ENCODE data around the gene COG5.

COG5 gene

GRCh38 chr7:107526672-107527071 is 37.0 kb downstream of the COG5 start:
- FAIRE-seq (no peak), DNase-seq (ENCODE audit: insufficient read length, low spot score) (no peak)

DNA sequence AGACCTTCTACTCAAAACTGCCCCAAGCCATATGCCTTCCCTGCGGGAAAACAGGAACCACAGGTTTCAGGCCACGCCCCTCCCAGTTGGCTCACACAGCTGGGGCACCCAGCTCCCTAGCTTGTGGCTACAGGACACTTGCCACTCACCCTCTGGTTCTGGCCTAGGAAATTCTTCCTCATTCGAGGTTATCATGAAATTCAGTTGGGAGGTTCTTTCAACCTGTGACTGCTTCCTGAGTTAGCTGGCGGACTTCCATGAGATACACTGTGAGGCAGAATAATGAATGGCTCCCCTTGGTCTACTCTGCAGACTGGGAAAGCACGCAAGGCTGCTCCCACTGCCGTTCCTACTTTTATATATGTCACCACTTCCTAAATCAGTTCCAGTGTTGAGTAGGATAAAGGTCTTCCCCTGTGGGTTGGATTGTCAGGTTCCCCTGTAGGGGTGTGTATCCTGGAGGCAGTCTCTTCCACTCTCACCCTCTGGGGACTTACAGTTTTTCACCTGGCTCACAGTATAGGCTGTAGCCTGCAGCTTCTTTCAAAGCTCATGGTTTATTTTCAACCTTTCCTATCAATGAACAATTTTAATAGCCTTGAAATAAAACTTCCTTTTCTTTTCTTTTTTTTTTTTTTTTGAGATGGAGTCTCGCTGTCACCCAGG is 56.9 kb downstream of the COG5 start:
- DNase-seq (ENCODE audit: insufficient read length, low spot score) (no peak), FAIRE-seq (no peak)

GRCh38 chr7:107505997-107506673 is 57.6 kb downstream of the COG5 start:
- DNase-seq (ENCODE audit: insufficient read length, low spot score), result no peak
- no peak for FAIRE-seq

GRCh38 chr7:107505362-107505761 is 58.4 kb downstream of the COG5 start:
- DNase-seq (ENCODE audit: insufficient read length, low spot score), result no peak
- FAIRE-seq, result no peak

DNA sequence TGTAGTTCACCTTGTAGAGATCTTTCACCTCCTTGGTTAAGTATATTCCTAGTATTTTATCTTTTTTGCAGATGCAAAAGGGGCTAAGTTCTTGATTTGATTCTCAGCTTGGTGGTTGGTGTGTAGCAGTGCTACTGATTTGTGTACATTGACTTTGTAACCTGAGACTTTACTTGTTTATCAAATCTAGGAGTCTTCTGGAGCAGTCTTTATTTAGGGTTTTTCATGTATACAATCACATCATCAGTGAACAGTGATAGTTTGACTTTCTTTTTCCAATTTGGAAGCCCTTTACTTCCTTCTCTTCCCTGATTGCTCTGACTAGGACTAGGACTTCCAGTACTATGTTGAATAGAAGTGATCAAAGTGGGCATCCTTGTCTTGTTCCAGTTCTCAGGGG is 60.0 kb downstream of the COG5 start:
- DNase-seq (ENCODE audit: insufficient read length, low spot score) (no peak), FAIRE-seq (no peak)

GRCh38 chr7:107502797-107503196 is 60.9 kb downstream of the COG5 start:
- no peak for DNase-seq (ENCODE audit: insufficient read length, low spot score)
- no peak for FAIRE-seq

DNA sequence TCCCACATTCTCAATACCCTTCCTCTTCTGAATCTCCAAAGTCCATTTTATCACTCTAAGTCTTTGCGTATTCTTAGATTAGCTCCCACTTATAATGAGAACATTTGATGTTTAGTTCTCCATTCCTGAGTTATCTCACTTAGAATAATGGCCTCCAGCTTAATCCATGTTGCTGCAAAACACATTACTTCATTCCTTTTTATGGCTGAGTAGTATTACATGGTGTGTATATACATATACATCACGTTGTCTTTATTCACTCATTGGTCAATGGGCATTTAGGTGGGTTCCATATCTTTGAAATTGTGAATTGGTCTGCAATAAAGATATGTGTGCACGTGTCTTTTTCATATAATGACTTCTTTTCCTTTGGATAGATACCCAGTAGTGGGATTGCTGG is 61.6 kb downstream of the COG5 start:
- FAIRE-seq, result no peak

DNA sequence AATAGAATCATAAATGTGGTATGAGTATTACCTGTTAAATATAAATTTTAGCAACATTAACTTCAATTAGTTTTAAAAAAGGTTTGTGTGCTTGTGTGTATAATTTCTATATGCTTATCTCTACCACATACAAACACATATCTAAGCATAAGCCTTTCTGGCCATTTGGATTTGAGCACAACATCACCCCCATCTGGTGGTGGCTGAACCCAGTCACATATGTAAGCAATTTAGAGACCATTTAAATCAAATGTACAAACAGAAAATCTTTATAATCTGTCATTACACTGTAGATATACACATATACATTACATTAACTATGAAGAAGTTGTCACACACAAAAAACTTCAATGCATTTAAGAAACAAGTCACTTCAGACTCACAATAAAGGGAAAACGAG is 62.1 kb downstream of the COG5 start:
- FAIRE-seq (no peak), DNase-seq (ENCODE audit: insufficient read length, low spot score) (peak; percentile 5)

More for the DNA sequence above, 61.6 kb downstream of the COG5 start:
- DNase-seq (ENCODE audit: insufficient read length, low spot score), result no peak

DNA sequence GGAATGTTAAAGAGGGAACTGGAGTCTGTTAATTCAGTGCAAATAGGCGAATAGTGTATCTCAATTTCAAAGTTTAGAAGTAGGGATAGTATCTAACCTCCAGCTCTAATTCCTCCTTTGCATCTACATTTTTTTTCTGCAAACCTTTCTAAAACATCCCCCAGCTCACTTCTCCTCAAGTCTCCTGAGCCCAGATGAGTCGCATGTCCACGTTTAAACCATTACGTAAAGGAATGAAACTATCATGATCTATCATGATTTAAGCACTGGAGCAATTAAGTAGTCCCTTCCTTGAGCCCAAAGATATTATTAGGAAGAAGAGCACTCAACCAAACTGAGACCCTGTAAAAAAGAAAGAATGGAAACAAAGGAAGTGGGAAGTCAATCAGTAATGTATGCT is 64.0 kb downstream of the COG5 start:
- DNase-seq (ENCODE audit: insufficient read length, low spot score), result no peak
- FAIRE-seq, result no peak

DNA sequence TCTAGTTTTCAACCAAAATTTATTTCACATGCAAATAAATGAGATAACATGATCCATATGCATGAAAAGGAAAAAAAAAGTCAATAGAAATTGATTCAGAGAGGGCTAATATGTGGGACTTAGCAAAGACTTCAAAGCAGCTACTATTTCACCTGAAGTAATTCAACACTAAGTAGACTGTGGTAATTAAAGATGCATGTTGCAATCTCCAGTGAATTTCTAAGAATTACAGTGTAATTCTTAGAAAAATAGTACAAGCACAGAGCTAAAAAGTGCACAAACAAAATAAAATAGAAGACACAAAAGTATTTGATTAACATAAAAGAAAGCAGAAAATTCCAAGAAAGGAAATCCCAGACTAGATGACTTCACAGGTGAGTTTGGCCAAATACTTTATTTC is 68.2 kb downstream of the COG5 start:
- DNase-seq (ENCODE audit: insufficient read length, low spot score), result no peak
- FAIRE-seq, result no peak

DNA sequence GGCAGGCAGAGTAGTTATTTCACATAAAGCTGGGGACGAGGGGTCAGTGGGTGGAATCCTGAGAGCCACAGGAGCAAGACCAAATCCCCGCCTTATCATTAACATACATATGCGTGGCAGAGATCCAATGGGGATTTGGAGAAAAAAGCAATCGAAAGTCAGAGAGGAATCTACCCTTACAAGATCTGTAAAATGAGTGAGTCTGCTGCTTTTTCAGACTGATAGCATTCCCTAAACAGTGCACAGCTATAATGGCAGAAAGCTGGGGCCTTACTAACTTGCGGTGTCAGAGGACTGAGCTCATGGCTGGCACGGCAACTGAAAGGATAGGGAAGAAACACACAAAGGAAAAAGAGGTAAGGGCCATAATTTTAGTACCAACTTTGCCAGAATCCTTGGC is 68.8 kb downstream of the COG5 start:
- no peak for DNase-seq (ENCODE audit: insufficient read length, low spot score)
- no peak for FAIRE-seq

GRCh38 chr7:107494315-107494751 is 69.4 kb downstream of the COG5 start:
- FAIRE-seq (no peak), DNase-seq (ENCODE audit: insufficient read length, low spot score) (no peak)

DNA sequence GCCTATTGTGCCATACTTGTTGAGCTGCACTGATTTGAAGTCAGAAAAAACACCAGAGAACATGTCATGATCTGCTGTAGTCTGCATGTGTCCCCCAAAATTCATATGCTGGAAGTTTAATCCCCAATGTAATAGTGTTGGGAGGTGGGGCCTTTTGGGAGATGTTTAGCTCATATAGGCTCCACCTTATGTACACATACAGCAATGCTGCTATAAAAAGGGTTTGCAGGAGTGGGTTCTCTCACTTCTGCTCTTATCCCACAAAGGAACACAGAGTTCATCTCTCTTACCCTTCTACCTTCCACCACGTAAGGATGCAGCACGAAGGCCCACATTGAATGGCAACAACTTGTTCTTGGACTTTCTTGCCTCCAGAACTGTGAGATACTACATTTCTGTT is 70.8 kb downstream of the COG5 start:
- DNase-seq (ENCODE audit: insufficient read length, low spot score) (no peak), FAIRE-seq (no peak)

DNA sequence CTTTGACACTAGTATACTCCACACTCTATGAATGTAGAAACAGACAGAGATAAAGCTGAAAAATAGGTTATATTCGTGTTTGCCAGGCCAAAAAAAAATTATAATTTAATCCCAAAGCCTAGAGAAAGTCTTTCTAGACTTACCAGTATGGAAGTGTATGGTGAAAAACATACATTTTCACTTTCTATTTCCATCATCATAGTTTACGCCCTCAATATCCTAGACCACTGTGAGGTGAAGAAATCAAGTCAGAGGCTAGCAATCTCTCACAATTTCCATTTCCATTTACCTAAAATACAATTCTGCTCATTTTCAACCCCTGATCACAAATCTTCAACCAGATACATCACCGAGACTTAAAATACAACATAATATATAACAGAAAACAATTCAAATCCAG is 77.7 kb downstream of the COG5 start:
- no peak for DNase-seq (ENCODE audit: insufficient read length, low spot score)
- FAIRE-seq, result no peak

DNA sequence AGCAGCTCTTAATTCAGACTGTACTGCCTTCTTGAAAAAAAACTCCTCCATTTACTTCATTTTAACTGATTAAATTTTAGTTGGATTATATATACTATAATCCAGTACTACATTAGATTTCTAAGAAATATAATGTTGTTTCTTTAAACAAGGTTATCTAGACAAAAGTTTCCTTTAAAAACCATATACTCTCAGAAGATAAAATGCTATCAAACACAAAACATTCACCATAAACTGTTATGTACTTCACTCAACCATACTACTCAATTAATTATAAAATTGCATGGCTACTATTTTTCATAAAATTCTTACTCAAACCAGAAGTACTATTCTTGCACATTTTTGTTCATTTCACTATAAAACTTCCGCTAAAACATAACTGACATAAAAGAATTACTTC is 81.1 kb downstream of the COG5 start:
- DNase-seq (ENCODE audit: insufficient read length, low spot score) (no peak), FAIRE-seq (no peak)

GRCh38 chr7:107480932-107481331 is 82.8 kb downstream of the COG5 start:
- FAIRE-seq (peak; percentile 51), DNase-seq (ENCODE audit: insufficient read length, low spot score) (no peak)

- DNase-seq (ENCODE audit: insufficient read length, low spot score) (no peak), FAIRE-seq (no peak)
Observed at GRCh38 chr7:107479303-107479702, 84.4 kb downstream of the COG5 start.

DNA sequence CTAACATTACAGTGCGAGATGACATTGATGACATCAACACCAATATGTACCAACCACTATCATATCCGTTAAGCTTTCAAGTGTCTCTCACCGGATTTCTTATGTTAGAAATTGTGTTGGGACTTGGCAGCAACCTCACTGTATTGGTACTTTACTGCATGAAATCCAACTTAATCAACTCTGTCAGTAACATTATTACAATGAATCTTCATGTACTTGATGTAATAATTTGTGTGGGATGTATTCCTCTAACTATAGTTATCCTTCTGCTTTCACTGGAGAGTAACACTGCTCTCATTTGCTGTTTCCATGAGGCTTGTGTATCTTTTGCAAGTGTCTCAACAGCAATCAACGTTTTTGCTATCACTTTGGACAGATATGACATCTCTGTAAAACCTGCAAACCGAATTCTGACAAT is 89.6 kb downstream of the COG5 start:
- FAIRE-seq (no peak), DNase-seq (ENCODE audit: insufficient read length, low spot score) (no peak)

GRCh38 chr7:107472116-107472515 is 91.6 kb downstream of the COG5 start:
- peak; percentile 74 for FAIRE-seq
- DNase-seq (ENCODE audit: insufficient read length, low spot score), result no peak

GRCh38 chr7:107471292-107472070 is 92.2 kb downstream of the COG5 start:
- FAIRE-seq, result no peak
- DNase-seq (ENCODE audit: insufficient read length, low spot score), result no peak

GRCh38 chr7:107469929-107470328 is 93.8 kb downstream of the COG5 start, which contains the start of gene GPR22:
Gene GPR22, plus strand, starts transcription at chr7:107470057. Its CDS starts 4,004 bp downstream, at chr7:107474061.
- no peak for DNase-seq (ENCODE audit: insufficient read length, low spot score)
- no peak for FAIRE-seq

DNA sequence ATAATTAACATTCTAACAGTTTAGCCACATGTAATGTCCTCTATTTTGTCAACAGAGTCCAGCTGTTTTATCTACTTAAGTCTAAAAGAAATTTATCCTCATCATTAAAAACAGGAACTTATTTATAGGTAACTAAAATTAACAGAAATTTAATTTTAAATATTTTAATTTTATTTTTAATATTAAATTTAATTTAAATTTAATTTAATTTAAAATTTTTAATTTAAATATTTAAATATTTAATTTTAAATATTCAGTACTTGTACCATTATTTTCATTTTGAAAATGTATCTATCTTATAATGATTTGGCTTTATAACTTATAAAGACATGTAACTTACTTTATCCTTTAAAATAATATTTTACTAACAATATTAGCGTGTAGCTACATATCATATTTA is 94.9 kb downstream of the COG5 start:
- no peak for DNase-seq (ENCODE audit: insufficient read length, low spot score)
- FAIRE-seq, result no peak

All from GM19239 (cell line).